OCI-LY1 (cell line): ENCODE data around the gene ID2.

ENCODE experiments used
- H2AFZ ChIP-seq: fragments of 200-600 bp; sonication (generic), shearing (Covaris generic); 2 replicates; pipeline ENCODE4 v1.6.0; 2014; ENCODE audit warnings: antibody characterized with exemption, mild to moderate bottlenecking, low read length
- H3F3A ChIP-seq: fragments of 200-600 bp; sonication (generic), shearing (Covaris generic); 2 replicates; pipeline ENCODE4 v1.6.0; 2014; ENCODE audit warnings: mild to moderate bottlenecking, antibody characterized with exemption, low read length, moderate library complexity; ENCODE audit not compliant: insufficient read depth
- H3K27ac ChIP-seq: fragments of 200-600 bp; sonication (generic); 2 replicates; pipeline ENCODE4 v1.5.1; 2014; ENCODE audit warnings: low read length, mixed run types, mild to moderate bottlenecking, low read depth; ENCODE audit not compliant: poor library complexity, severe bottlenecking
- H3K27me3 ChIP-seq: fragments of 200-600 bp; sonication (generic); 2 replicates; pipeline ENCODE4 v1.6.0; 2014; ENCODE audit warnings: antibody characterized with exemption, mild to moderate bottlenecking, low read length, moderate library complexity; ENCODE audit not compliant: insufficient read depth
- H3K36me3 ChIP-seq: fragments of 200-600 bp; sonication (generic); 2 replicates; pipeline ENCODE4 v1.6.1; 2014; ENCODE audit warnings: mild to moderate bottlenecking, antibody characterized with exemption, low read length, moderate library complexity, mixed read lengths; ENCODE audit not compliant: insufficient read depth
- H3K4me1 ChIP-seq: fragments of 200-600 bp; sonication (generic); 2 replicates; pipeline ENCODE4 v1.5.1; 2014; ENCODE audit warnings: mild to moderate bottlenecking, low read length, moderate library complexity; ENCODE audit not compliant: insufficient read depth, severe bottlenecking
- H3K4me2 ChIP-seq: fragments of 200-600 bp; sonication (generic), shearing (Covaris generic); 2 replicates; pipeline ENCODE4 v1.6.1; 2014; ENCODE audit warnings: low read length
- H3K4me3 ChIP-seq: fragments of 200-600 bp; sonication (generic); 2 replicates; pipeline ENCODE4 v1.5.1; 2014; ENCODE audit warnings: low read length, low read depth, mild to moderate bottlenecking, mixed read lengths; ENCODE audit not compliant: poor library complexity, severe bottlenecking
- H3K79me2 ChIP-seq: fragments of 200-600 bp; shearing (Covaris generic); 2 replicates; pipeline ENCODE4 v1.6.1; 2016; ENCODE audit warnings: mixed run types, low read length, mixed read lengths; ENCODE audit not compliant: insufficient read depth
- H3K9ac ChIP-seq: fragments of 200-600 bp; sonication (generic), shearing (Covaris generic); 2 replicates; pipeline ENCODE4 v1.6.1; 2014; ENCODE audit warnings: mild to moderate bottlenecking, low read length, mixed read lengths
- H3K9me2 ChIP-seq: fragments of 200-600 bp; sonication (generic), shearing (Covaris generic); 2 replicates; pipeline ENCODE4 v1.6.1; 2014; ENCODE audit warnings: low read depth, mild to moderate bottlenecking, low read length, mixed read lengths
- H3K9me3 ChIP-seq: fragments of 200-600 bp; shearing (Covaris generic); 2 replicates; pipeline ENCODE4 v1.6.1; 2014; ENCODE audit warnings: low read length, mixed read lengths
- H4K20me1 ChIP-seq: fragments of 200-600 bp; sonication (generic), shearing (Covaris generic); 2 replicates; pipeline ENCODE4 v1.6.0; 2016; ENCODE audit warnings: mild to moderate bottlenecking, low read length; ENCODE audit not compliant: insufficient read depth
- EZH2 ChIP-seq: fragments of 200-600 bp; sonication (generic), shearing (Covaris generic); IDR thresholded peaks from 2 replicates; pipeline ENCODE4 v1.8.0; 2017; ENCODE audit warnings: borderline replicate concordance, mixed run types, mild to moderate bottlenecking, antibody characterized with exemption, low read length, moderate library complexity, mixed read lengths
- TF ChIP-seq, protein P1 (sequence below): fragments of 200-600 bp; sonication (generic), shearing (Covaris generic); IDR thresholded peaks from 2 replicates; pipeline ENCODE4 v1.5.1; 2017; ENCODE audit warnings: mild to moderate bottlenecking, antibody characterized with exemption, low read length, moderate library complexity, mixed read lengths

The ID2 gene

DNA sequence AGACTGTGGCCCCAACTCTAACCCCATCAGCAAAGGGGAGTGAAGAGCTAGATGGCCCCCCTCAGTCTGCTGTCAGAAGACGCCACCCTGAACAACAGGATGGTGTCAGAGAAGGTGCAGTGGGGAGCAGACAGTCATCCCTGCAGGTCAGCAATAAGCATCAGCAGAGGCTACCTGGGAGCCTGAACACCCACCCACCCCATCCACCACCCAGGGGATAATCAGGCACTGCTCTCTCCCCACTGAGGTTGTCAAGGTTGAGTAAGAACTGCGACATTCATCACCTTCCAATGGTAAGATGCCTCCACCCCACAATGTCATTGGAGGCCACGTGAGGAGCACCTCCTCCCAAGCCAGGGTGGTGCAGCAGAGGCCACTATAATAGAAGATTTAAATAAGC is 8.5 kb upstream of the ID2 start:
- no peaks in the 10 kb centered on the region for H3K9me2 ChIP-seq
- H3K27me3 ChIP-seq = peaks cover 15% of the 10 kb centered on the region; the same call in 1 of the 2 replicates
- H3K27ac ChIP-seq = no peak overlapping the region
- no peak overlapping the region for H3K9ac ChIP-seq
- H3K4me2 ChIP-seq = no peak overlapping the region
- no peaks in the 10 kb centered on the region for H3K79me2 ChIP-seq
- H2AFZ ChIP-seq = no peak overlapping the region
- H4K20me1 ChIP-seq = no peaks in the 10 kb centered on the region
- H3K9me3 ChIP-seq = peaks cover 14% of the 10 kb centered on the region; the same call in 1 of the 2 replicates
- H3F3A ChIP-seq = no peaks in the 10 kb centered on the region
- H3K36me3 ChIP-seq = peaks cover 5% of the 10 kb centered on the region; the same call in 1 of the 2 replicates
- no peak for TF ChIP-seq EZH2
- TF ChIP-seq, protein P1, sequence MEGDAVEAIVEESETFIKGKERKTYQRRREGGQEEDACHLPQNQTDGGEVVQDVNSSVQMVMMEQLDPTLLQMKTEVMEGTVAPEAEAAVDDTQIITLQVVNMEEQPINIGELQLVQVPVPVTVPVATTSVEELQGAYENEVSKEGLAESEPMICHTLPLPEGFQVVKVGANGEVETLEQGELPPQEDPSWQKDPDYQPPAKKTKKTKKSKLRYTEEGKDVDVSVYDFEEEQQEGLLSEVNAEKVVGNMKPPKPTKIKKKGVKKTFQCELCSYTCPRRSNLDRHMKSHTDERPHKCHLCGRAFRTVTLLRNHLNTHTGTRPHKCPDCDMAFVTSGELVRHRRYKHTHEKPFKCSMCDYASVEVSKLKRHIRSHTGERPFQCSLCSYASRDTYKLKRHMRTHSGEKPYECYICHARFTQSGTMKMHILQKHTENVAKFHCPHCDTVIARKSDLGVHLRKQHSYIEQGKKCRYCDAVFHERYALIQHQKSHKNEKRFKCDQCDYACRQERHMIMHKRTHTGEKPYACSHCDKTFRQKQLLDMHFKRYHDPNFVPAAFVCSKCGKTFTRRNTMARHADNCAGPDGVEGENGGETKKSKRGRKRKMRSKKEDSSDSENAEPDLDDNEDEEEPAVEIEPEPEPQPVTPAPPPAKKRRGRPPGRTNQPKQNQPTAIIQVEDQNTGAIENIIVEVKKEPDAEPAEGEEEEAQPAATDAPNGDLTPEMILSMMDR = no peak
- H3K4me3 ChIP-seq = no peak overlapping the region
- H3K4me1 ChIP-seq = peaks cover 8% of the 10 kb centered on the region

DNA sequence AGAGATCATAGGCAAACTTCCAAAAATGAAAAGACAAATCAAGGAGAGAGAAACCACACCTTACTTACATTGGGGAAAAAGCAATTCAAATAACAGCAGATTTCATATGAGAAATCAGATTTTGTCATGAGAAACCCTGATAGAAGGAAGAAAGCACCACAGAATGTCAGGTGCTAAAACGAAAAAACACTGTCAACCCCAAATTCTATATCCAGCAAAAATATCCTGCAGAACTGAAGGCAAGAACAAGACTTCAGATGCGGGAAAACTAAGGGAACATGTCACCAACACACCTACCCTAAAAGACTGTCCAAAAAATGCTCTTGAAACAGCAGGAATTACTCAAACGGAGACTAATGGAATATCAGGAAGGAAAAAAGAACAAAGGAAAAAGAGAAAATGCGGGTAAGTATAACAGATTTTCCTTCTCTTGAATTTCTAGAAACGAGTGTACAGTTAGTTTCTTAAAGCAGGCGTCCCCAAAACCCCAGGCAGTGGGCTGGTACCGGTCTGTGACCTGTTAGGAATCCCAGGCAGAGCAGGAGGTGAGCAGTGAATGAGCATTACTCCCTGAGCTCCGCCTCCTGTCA is 7.3 kb upstream of the ID2 start:
- no peaks in the 10 kb centered on the region for H4K20me1 ChIP-seq
- no peaks in the 10 kb centered on the region for H3K9me2 ChIP-seq
- peaks cover 5% of the 10 kb centered on the region; the same call in 1 of the 2 replicates for H3K36me3 ChIP-seq
- no peak overlapping the region for H3K27ac ChIP-seq
- no peak overlapping the region for H2AFZ ChIP-seq
- no peak overlapping the region for H3K9ac ChIP-seq
- H3K4me2 ChIP-seq = no peak overlapping the region
- no peak for TF ChIP-seq EZH2
- TF ChIP-seq, protein P1 = no peak
- no peaks in the 10 kb centered on the region for H3K79me2 ChIP-seq
- H3F3A ChIP-seq = no peaks in the 10 kb centered on the region
- peaks cover 15% of the 10 kb centered on the region; the same call in 1 of the 2 replicates for H3K27me3 ChIP-seq
- peaks cover 14% of the 10 kb centered on the region; the same call in 1 of the 2 replicates for H3K9me3 ChIP-seq
- no peak overlapping the region for H3K4me3 ChIP-seq
- H3K4me1 ChIP-seq = peaks cover 12% of the 10 kb centered on the region

DNA sequence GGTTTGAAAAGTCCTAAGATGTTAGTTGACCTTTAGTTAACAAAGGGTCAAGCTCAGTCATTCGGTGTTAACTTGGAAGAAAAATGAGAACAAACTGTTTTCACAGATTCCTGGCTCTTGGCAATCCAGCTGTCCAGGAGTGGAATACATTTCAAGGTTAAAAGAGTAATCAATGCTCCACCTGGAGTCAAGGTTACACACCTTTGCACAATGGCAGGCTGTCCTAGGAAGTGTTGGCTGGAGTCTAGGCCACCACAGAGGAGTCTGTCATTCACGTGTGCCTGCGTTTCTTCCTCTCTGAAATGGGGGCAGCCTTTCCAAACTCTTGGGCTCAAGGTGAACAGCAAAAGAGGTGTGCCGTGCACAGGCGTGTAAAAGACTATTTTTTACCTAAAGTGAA is 6.3 kb upstream of the ID2 start:
- H3K79me2 ChIP-seq = no peaks in the 10 kb centered on the region
- H3F3A ChIP-seq = peaks cover 5% of the 10 kb centered on the region; the same call in 1 of the 2 replicates
- no peaks in the 10 kb centered on the region for H3K9me2 ChIP-seq
- no peaks in the 10 kb centered on the region for H4K20me1 ChIP-seq
- H3K4me2 ChIP-seq = no peak overlapping the region
- no peak overlapping the region for H3K27ac ChIP-seq
- H3K9me3 ChIP-seq = peaks cover 14% of the 10 kb centered on the region; the same call in 1 of the 2 replicates
- no peak overlapping the region for H3K9ac ChIP-seq
- H2AFZ ChIP-seq = no peak overlapping the region
- no peak for TF ChIP-seq EZH2
- TF ChIP-seq, protein P1 = no peak
- peaks cover 9% of the 10 kb centered on the region; the same call in 1 of the 2 replicates for H3K27me3 ChIP-seq
- H3K36me3 ChIP-seq = peaks cover 5% of the 10 kb centered on the region; the same call in 1 of the 2 replicates
- no peak overlapping the region for H3K4me3 ChIP-seq
- H3K4me1 ChIP-seq = peaks cover 23% of the 10 kb centered on the region
